Loucy (cell line): Measurements from ENCODE around the gene KIAA1328.

Source experiments
- CTCF ChIP-seq: fragments of 200-600 bp; sonication (generic); conservative IDR thresholded peaks from 2 replicates; pipeline ENCODE4 v1.5.1; 2014; ENCODE audit warnings: mild to moderate bottlenecking, antibody characterized with exemption, low read length
- EZH2phosphoT487 ChIP-seq: fragments of 200-600 bp; IDR thresholded peaks from 2 replicates; pipeline ENCODE4 v1.6.1; 2018; ENCODE audit warnings: antibody characterized with exemption, mild to moderate bottlenecking, moderate library complexity, borderline replicate concordance

GRCh38 chr18:37247497-37248161 lies 418.7 kb downstream of the KIAA1328 start:
- TF ChIP-seq CTCF: no peak
- no peak for TF ChIP-seq EZH2phosphoT487
